GM12864 (cell line): ENCODE results near the gene OSM.
A peak's percentile ranks its signal among the peaks of the same experiment; 100 is the strongest.

Experiments used
- DNase-seq: peaks from one replicate; pipeline ENCODE4 v3.0.0-alpha.2; 2011; ENCODE audit warnings: low read depth
- H3K4me3 ChIP-seq: 2 replicates; pipeline ENCODE4 v1.5.1; 2011; ENCODE audit warnings: mild to moderate bottlenecking, low read depth, low read length, control low read depth
- CTCF ChIP-seq: IDR thresholded peaks from 2 replicates; pipeline ENCODE4 v1.5.1; 2011; ENCODE audit warnings: low read depth, mild to moderate bottlenecking, moderate library complexity, low read length, control low read depth, inconsistent platforms; ENCODE audit errors: missing control alignments

The OSM gene

GRCh38 chr22:30266445-30267381 lies at the start of gene OSM:
OSM (minus strand) TSS chr22:30266851; CDS start chr22:30266799, 52 bp downstream.
- peak within 1 kb of the TSS; percentile 84 for H3K4me3 ChIP-seq
- DNase-seq = no peak
- no peak for TF ChIP-seq CTCF

DNA sequence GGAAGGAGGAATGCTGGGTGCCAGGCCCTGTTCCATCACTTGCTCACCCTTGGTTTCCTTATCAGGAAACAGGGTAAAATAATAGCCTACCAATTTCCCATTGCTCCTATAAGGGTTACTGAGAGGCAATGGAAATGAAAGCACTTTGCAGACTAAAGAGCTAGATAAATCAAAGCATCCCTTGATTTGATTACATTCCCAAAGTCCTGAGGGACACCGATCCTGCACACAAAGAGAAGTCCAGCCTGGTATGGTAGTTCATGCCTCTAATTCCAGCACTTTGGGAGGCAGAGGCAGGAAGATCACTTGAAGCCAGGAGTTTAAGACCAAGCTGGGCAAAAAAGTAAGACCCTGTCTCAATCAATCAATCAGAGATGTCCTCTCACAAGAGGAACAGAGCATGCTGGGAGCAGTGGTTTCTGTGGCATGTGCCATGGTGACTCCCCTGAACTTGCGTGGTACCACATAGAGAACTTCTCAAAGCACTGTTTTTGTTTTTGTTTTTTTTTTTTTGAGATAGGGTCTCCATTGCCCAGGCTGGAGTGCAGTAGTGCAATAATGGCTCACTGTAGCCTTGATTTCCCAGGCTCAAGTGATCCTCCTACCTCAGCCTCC lies 49.4 kb upstream of the OSM start:
- TF ChIP-seq CTCF = no peak
- no peak for DNase-seq
- no peak overlapping the region for H3K4me3 ChIP-seq

DNA sequence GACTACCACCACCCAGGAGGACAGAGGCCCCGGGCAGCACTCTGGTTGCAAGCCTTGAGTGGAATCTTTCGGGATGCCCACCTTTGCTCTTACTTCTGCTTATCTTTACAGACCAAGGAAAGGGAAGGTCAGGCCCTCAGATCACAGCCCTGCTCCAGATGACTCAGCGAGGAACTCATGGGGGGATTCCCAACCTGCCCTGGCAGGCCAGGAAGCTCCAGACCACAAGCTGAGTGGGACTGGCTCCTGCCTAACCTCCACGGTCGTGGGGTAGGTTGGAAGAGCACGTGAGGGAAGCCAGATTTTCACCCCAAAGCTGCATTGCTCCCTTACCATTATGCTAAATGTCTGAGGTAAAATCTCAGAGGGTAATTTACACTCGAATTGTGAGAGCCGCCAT lies 48.3 kb upstream of the OSM start:
- H3K4me3 ChIP-seq = no peak overlapping the region
- TF ChIP-seq CTCF = no peak
- DNase-seq = peak; percentile 61

- H3K4me3 ChIP-seq = no peak overlapping the region
- no peak for DNase-seq
- no peak for TF ChIP-seq CTCF
These were observed 47.1 kb upstream of the OSM start for GRCh38 chr22:30313527-30314363.

DNA sequence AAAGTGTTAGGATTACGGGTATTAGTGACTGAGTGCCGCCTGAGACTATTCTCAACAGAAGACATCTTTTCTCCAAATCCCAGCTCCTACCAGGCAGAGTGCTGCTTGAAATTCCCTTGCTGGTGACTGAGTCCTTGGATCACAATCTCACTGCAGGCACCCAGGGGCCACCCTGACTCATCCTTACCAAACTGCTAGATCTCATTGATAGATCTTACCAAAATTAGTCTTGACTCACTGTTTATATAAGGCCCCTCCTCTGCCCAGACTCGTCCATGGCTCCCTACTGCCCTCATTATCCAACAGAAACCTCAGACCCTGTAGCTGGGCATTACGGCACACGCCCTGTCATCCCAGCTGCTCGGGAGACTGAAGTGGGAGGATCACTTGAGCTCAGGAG lies 45.4 kb upstream of the OSM start:
- no peak overlapping the region for H3K4me3 ChIP-seq
- TF ChIP-seq CTCF = no peak
- DNase-seq = no peak

GRCh38 chr22:30310881-30311771 lies 44.5 kb upstream of the OSM start:
- DNase-seq = no peak
- TF ChIP-seq CTCF = no peak

More at GRCh38 chr22:30310881-30311771, 44.5 kb upstream of the OSM start:
- no peak overlapping the region; the same call in 1 of the 2 replicates for H3K4me3 ChIP-seq
